ENCODE results near the gene KMT5C.

KMT5C gene

DNA sequence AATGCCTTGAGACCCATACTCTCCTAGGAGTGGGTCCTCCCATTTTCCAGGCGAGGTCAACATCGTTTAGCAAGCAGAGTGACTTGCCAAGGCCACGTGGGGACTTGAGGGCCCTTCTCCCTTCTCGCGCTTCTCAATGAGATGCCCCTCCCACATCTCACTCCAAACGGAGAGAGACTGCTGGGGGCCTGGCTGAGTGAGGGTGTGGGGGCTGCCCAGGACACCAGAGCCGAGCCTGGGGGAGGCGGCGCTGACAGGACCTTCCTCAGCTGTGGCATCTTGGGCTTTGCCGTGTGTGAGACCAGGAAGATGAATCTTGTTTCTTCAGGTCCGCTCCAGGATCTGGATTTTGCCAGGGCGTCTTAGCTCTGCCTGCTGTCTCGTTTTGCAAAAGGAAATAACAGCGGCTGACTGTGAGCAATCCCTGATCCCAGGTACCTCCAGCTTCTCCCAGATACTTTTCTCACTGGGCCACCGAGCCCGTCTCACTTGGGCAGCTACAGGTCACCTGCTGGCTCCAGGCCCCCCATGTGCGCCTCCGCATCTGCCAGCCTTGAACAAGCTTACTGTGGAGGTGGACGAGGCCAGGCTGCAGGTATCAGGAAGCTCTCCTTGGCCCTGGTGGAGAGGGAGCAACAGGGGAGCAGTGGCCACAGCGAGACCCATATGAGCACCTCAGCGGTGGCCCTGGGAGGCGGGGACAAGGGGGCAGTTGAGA, 8.8 kb downstream of the KMT5C start:
- no peak for DNase-seq

GRCh38 chr19:55350620-55351315, 11.1 kb downstream of the KMT5C start:
- DNase-seq, result no peak

DNA sequence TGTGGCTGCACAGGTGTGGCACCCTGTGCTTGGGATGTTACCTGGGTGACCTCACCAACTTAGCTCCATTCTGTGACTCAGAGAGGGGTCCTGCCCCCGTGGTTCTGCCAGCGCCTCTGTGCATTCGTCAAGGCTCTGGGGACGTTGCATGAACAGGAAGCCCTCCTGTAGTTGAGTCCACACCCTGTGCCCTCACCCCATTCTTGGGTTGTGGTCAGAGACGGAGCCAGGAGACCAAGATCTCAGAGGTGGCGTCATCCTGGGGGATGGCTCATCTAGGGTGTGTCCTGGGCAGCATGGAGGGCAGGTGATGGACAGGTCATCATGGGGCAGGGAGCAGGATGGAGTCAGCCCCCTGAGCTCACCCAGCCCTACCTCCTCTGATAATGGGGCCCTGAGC, 12.4 kb downstream of the KMT5C start:
- DNase-seq, result no peak

DNA sequence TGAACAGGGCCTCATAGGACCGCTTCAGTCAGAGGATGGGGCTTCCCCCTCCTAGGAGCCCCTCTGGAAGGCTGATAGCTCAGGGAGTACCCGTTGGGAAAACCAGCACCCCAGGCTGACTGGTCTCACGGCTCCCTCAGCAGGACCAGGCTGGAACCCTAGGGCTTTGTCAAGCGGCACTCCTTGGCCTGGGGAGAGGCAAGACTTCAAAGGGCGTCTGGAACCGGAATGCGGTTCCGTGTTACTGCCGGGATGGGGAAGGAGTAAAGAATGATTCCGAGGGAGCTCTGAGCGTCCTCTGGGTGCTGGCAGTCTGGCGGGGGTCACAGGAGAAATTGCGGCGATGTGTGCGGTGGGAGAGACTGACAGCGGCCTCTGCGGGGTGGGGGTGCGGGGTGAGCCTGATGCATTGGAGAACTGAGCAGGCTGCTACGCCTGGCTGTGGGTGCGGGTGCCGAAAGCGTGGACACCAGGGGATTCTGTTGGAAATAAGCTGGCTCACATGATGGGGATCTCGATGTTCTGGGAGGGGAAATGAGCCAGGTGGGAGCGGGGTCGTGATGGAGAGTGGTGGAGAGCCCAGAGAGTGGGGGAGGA, 13.0 kb downstream of the KMT5C start:
- no peak for DNase-seq

GRCh38 chr19:55353356-55353802, 13.7 kb downstream of the KMT5C start:
- DNase-seq, result no peak

- peak; percentile 80 for DNase-seq
Measured at GRCh38 chr19:55353803-55354697, 14.4 kb downstream of the KMT5C start.

DNA sequence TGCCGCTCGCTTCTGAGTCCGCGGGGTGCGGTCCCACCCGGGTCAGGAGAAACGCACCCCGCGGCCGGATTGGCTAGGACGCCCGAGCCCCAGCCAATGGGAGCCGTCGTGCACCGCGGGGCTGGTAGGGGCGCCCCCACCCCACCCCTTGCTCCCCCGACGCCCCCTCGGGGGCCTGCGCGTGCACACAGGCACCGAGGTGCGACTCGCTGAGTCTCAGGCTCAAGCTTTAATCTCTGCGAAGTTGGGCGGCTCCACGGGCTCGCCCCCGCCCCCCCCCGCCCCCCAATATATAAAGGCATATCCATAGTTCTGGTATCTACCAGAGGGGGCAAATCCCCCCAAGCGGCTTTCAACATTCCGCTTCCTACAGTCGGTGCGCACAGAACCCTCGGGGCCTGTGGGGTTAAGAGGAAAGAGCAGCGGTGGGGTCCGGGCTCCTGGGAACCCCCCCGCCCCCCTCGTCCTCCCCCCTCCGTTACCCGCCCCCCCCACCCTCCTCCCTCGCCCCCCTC, 15.1 kb downstream of the KMT5C start, which contains the start of gene COX6B2:
Gene COX6B2 (minus strand): TSS at position 22 of the 515 bp plus-strand sequence. CDS start 198 bp downstream, outside the sequence.
- no peak for DNase-seq

DNA sequence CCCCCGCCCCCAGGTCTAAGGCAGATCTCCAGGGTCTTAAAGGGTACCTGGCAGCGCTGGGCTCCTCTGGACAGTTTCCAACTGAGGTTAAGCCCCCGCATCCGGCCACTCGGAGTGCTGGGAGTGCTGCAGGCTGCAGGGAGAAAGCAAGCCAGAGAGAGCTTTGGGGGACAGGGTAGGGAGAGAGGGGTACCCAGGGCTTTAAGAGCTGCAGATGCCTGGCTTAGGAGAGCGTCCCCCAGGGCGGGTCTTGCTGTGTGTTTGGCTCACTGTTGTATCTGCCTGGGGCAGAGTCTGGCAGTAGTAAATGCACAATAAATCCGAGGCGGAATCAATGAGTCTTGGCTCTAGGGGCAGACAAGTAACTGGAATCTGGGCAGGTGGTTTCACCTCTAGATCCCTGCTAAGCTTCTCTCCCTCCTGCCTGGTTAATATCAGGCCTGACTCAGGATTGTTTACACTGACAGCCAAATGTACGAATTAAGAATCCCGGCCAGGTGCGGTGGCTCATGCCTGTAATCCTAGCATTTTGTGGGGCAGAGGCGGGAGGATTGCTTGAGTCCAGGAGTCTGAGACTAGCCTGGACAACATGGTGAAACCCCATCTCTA, 15.6 kb downstream of the KMT5C start:
- DNase-seq, result no peak

DNA sequence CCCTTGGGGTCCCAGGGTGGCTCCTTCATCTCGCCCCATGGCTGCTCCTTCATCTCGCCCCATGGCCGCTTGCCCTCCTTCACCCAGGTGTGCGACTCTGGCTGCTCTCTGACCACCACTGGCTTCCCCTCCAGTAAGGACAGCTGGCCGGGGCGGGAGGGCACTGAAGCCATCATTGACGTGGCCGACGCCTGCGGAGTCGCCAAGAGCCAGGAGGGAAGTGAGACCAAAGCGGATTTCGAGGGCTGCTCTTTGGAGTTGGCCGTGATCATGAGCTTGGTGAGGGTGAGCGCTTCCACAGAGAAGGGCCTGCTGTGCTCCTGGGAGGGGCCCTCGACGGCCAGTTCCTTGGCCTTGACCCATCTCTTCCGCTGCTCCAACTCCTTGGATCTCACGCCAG, 18.8 kb downstream of the KMT5C start:
- DNase-seq, result no peak

DNA sequence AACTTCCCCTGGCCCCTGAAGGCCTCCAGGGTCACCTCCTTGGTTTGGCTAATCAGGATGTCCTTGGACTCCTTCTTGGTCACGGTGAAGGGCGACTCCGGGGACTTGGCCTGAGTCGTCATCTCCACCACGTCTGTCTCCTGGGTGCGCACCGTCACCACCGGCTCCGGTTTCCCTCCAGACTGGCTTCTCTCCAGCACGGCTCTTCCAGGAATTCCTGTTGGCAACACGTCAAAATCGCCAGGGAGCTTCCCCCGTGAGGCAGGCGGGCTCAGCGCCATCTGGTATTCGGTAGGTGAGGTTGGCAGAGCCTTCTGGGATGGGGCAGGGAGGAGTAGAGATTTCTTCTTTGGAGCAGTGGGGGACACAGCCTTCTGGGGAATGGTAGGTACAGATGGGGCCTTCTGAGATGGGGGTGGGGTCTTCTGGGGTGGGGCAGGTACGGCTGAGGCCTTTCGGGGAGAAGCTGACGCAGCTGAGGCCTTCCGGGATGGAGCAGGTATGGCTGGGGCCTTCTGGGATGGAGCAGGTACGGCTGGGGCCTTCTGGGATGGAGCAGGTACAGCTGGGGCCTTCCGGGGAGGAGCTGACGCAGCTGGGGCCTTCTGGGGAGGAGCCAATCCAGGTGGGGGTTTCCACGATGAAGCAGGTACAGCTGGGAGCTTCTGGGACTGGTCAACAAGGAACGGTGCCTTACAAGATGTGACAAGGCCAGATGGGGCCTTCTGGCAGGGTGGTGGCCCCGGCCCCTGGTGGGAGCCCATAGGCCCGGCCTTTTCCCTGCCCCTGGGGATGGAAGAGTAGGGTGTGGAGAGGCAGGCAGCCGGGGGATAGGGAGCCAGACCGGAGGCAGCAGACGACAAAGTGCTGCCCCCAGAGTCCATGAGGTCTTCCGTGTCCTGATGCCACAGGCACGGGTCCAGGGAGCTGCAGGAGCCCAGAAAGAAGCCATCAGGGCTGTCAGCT, 19.6 kb downstream of the KMT5C start:
- DNase-seq, result no peak

DNA sequence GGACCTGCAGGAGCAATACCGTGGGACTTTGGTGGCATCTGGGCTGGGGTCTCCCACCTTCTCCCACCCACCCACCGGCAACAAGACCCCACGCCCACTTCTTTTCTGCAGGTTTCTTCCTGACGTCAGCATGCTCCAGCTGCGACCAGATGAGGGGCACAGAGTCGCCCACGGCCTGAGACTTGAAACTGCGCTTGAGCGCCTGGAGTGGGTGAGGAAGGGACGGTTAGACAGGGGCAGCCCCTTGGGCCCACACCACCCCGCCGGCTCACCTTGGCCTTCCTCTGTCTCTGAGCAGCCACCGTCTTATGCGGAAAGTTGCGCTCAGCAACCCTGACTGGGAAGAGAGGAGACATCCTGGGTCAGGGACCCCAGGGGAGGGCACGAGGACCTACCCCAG, 21.2 kb downstream of the KMT5C start:
- no peak for DNase-seq

GRCh38 chr19:55362174-55362989, 22.7 kb downstream of the KMT5C start:
- DNase-seq, result no peak

DNA sequence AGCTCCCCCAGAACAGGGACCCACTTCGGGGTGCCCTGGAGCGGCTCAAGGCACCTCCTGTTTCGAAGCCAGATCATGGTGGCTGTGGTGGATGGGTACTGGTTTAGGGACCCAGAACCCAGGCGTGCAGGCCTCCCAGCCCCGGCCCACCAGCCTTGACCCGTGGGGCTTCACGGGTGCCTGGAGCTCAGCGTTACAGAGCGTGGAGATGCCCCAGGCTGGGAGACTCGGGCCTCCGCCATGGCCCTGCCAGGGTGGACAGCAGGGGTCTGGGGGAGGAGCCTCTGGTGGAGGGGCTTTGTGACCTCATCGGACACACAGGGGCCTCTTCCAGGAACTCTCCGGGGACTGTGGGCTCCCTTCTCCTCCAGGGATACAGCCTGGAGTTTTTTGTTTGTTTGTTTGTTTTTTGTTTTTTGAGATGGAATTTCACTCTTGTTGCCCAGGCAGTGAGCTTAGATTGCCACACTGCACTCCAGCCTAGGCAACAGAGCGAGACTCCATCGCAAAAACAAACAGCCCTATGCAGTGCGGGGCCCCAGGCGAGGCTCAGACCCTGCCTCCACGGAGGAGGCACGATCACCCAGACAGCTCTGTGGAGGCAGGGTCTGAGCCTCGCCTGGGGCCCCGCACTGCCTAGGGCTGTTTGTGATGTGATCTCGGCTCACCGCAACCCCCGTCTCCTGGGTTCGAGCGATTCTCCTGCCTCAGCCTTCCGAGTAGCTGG, 23.5 kb downstream of the KMT5C start, which contains the start of gene GARIN5B:
Gene GARIN5B (minus strand): TSS at position 271 of the 727 bp plus-strand sequence. CDS start 194 bp downstream, at position 77.
- no peak for DNase-seq

GRCh38 chr19:55365245-55365644, 25.6 kb downstream of the KMT5C start:
- no peak for DNase-seq

- DNase-seq, result no peak
Measured at GRCh38 chr19:55365964-55366363, 26.3 kb downstream of the KMT5C start.

DNA sequence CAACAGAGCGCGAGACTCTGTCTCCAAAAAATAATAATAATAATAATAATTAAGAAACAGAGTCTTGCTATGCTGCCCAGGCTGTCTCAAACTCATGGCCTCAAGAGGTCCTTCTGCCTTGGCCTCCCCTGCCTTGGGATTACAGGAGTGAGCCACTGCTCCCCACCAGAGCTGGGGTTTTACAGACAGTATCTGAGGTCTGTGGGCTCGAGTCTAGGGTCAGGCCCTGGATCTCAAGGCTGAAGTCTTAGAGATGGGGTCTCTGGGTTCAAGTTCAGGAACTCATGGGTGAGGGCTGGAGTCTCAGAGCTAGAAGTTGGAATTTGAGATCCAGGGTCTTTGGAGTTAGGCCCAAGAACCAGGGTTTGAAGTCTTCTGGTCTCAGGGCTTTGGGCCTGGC, 27.1 kb downstream of the KMT5C start:
- DNase-seq, result no peak

DNA sequence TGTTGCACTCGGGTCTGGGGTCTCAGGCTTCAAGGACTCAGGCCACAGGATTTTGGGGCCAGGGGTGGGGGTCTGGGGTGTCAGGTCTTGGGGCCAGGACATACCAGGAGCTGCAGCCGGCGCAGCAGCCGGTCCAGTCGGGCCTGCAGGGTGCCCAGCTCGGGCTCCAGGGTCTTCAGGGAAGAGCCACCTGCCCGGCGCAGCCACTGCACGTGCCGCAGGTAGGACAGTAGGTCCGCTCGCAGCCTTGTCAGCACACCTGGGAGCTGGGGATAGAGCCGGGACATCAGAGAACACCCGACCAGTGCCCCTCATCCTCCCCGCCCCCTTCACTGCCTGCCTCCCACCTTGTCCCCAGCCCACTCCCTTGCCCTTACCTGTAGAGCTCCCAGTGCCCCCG, 28.4 kb downstream of the KMT5C start:
- no peak for DNase-seq

DNA sequence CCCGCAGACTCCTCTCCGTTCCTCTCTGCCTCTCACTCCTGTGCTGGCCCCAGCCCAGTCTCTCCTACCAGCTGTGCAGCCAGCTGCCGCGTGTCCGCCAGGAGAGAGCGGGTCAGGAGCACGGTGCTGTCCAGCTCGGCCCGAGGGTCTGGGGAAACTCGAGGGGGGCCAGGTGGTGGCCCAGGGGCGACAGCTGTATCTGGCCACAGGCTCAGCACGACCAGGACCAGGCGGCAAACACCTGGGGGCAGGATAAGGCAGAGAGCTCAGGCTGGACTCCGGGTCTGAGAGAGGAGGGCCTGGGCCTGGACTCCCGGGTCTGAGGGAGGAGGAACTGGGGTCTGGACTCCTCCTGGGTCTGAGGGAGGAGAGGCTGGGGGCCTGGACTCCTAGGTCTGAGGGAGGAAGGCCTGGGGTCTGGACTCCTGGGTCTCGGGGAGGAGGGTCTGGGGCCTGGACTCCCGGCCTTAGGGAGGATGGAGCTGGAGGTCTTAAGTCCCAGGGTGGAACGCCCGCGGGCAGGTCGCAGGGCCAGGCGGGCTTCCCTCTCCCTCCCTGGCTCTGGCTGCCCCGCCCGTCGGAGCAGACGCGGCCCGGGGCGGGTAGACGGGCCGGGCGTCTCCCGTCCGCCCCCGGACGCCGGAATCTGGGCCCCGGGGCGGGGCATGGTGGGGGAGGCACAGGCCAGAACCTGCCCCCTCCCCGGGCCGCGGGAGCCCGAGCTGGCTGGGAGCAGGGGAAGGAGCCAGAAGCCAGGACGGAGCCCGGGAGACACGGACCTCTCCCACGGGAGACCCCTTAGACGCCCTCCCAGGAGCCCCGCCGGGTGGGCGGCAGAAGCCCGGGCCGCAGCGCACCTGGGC, 29.3 kb downstream of the KMT5C start:
- no peak for DNase-seq
